ENCODE data around the gene TAF4B.
"Not testable (repeated sequence)": the region's sequence is repeated elsewhere in the genome, so short reads cannot be mapped to it uniquely, and the experiment has no call there.

GRCh38 chr18:26381555-26381954 is 155.3 kb downstream of the TAF4B start:
- not testable (repeated sequence) for TF ChIP-seq CTCF (tag by site-specific recombination; IDR thresholded peaks at IDR 0.05); RBAK (tag by site-specific recombination; IDR thresholded peaks at IDR 0.05); ZNF274 (IDR thresholded peaks at IDR 0.05; ENCODE audit: low read length); ZNF274 (tag by site-specific recombination; IDR thresholded peaks at IDR 0.05; ENCODE audit: borderline replicate concordance); YY1 (tag by site-specific recombination; IDR thresholded peaks at IDR 0.05); GFI1B (tag by site-specific recombination; IDR thresholded peaks at IDR 0.05); ZBTB21 (tag by site-specific recombination; IDR thresholded peaks at IDR 0.05); ZNF629 (tag by site-specific recombination; IDR thresholded peaks at IDR 0.05); TSHZ1 (tag by site-specific recombination; IDR thresholded peaks at IDR 0.05; ENCODE audit: borderline replicate concordance); TRIM28 (IDR thresholded peaks at IDR 0.05; ENCODE audit: borderline replicate concordance, low read length); ZNF223 (tag by site-specific recombination; IDR thresholded peaks at IDR 0.05); PBX3 (CRISPR knock-in tag; IDR thresholded peaks at IDR 0.05); ZNF830 (tag by site-specific recombination; IDR thresholded peaks at IDR 0.05; ENCODE audit: low read depth); TCF7L2 (IDR thresholded peaks at IDR 0.05; ENCODE audit: borderline replicate concordance, low read depth, low read length)

All from HEK293 (cell line).